RPMI8226 (cell line): Measurements from ENCODE around the gene SEMA4G.
A peak's percentile ranks its signal among the peaks of the same experiment; 100 is the strongest.

Source experiments
- DNase-seq: peaks from one replicate; pipeline ENCODE4 v3.0.0-alpha.2; 2015

Gene SEMA4G

DNA sequence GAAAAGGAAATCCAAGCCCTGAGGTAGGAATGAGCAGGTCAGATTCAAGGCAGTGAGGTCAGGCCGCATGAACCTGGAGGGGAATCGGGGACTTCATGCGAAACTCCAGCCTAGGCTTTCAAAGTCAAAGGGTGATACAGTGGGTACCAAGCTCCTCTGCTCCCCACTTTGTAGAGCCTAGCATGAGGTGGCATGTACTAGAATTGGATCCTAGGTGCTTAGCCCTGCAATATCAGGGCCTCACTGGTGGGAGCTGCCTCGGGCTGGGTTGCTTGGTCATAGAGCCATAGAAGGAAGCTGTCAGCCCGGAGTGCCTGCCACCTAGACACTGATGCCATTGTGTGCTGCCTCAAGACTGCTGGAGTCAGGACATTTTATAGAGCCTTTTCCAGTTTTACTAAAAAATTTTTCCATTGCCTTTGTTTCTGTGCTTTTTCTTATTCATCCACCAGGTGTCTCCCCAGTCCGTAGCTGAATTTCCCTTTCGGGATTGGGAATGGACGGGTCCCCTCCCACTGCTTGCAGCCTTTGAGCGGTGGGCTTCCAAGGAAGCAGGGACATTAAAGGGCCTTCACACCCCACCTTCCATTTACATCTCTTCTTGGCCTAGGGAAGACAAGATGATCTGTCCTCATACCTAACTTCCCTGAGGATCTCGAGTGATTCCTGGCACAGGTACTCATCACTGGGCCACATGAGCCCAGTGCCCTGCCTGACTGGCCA lies 24.8 kb downstream of the SEMA4G start:
- no peak for DNase-seq

DNA sequence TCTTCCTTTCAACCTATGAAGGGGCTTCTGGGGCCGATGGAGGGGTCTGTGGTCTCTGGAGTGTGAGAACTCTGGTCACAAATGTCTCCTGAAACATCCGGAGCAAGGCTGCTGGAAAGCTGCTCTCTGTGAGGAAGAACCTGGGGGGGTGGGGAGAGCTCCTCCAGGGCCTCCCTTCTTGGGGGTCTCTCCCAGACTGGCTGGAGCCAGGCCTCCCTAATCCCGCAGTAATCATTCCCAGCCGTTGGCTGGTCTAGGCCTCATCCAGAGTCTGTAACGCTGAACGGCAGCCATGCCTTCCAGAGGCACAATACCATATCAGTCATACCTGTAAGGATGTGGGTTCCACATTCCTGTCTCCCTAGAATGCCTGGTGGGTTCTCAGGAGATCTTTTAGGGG lies 25.9 kb downstream of the SEMA4G start:
- DNase-seq: no peak

DNA sequence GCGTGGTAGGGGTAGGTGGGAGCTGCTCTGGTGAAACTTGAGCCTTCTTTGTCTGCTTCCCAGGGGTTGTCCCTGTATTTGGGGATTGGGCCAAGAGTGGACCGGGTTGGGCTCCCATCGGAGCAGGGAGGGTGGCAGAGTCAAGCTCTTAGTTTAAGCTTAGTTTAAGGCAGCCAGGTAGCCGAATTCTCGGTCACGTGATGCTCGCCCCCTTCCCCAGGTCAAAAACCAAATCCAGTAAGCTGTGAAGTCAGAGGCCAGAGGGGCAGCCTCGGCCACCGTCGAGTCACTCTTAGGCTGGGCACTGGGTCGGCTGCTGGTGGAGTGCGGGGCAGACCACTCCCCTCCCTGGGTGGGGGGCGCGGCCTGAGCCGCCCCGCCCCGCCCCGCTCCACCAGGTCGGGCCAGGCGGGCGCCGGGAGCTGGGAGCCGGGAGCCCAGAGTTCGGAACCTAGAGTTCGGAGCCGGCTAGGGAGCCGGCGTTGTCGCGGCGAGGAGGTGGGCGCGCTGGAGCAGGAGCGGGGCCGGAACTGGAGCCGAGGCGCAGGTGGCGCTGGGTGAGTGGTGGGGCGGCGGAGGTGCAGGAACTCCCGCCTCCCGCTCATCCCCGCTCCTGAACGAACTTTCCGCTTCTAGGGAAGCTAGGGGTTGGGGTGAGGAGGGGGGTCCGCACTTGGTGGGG lies 27.5 kb downstream of the SEMA4G start:
- peak; percentile 32 for DNase-seq

DNA sequence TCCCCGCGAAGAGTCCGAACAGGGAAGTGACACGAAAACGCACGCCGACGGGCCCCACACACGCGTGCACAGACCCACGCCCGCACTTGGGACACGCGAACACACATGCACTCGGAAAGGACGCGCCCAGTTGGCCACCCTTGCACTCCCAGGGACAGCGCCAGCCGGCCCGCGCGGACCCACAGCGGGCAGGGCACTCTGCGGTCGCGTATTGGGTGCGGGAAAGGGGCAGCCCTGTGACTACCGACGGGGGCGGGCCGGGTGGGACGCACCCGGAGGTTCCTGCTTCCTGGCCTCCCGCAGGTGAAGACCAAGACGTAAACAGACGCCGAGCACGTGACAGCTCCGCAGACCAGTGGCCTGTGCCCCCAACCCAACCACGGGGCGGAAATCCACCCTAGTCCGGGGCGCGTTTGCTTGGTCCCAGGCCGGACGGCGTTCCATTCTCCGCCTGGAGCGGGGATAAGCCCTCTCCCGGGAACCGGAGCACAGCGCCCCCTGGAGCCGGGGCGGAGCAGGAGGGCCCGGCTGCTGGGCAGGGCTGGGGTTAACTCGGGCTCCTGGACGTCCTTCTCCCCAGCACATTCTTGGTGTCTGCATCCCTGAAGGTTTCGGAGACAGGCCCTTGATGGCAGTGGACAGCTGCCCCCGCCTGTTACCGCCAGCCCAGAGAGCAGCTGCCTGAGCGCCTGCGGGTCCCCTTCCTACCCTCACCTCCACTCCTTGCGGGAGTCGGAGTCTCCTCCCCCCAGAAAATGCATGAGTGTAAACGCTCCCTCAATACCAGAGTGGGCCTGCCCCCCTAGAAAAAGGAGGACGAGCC lies 28.3 kb downstream of the SEMA4G start:
- DNase-seq: peak; percentile 68

DNA sequence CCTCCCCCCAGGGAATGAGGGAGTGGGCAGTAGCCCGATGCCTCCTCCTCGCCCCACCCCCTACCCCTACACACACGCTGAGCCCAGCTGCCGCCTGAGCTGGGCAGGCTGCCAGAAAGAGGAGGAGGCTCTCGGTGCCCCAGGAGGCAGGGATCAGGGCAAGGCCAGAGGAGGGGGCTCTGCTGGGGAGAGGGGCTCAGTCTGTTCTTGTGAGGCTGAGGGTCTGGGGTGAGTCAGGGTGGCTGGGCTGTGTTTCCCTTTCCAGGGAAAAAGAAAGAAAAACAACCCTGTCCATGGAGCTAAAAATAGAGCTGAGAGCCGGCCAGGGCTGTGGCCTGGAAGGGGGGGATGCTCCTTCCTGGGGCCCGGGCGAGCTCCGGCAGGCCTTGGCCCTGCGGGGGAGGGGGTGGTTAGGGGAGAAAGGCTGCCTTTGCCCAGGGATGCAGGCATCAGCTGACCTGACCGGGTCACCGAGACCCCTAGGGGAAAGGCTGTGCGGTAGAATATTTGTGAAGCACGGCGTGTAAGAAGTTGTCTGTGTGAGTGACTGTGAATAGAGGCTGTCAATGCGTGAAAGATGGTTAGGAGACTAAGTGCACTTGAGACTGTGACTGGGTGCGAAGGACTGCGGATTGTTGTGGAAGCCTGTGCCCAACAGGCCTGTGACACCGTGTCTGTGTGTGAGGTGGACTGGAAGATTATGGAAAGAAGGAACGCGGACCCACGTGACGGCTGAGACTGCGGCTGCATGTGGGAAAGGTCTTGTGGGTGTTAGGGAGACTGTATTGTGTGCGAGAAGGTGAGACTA lies 29.1 kb downstream of the SEMA4G start:
- peak; percentile 91 for DNase-seq

DNA sequence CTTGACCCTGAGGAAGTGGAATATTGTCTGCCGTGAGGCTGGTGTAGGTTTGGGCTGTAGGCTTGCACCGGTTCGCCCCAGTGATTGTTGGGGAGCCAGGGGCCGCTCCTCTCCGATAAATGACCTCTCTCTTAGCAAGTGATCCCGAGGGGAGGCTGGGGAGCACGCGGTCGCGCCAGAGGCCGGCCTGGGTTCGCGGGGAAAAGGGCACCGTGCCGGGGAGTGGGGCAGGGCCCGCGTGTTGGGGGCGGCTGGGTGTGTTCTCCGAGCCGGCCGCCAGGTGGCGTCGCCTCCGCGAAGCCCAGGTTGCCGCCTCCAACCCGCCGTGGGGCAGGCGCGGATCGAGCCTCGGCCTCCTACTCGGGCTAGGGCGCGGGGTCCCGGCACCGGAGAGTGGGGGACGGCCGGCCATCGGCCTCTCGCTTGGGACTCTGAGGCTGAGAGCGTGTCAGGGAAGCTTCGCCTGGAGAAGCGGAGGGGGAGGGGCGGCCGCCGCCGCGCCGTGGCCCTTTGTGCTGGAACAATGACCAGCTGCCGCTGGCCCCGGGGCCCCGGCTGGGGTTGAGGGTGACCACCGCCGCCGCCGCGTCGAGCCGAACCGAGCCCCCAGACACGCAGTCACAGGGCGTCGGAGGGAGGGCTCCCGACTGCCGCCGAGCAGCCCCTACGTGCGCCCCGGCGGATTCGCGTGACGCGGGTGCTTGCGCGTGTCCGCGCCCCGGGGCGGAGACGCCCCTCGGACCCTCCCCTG lies 29.9 kb downstream of the SEMA4G start:
- peak; percentile 72 for DNase-seq

DNA sequence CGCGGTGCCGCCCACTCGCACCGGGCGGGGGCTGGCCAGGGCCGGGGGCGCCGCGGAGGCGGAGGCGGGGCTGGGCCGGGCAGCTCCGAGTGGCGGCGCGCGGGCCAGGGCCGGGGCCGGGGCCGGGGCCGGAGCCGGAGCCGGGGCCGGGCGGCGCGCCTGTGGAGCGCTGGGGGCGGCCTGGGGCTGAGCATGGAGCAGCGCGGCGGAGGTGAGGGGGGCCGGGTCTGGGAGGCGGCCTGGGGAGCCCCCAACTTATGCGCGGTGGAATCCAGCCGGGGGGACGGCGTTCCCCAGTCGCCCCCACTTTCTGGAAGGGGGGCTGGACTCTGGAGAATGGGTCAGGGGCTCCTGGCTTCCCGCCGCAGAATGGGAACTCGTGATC lies 30.4 kb downstream of the SEMA4G start, which contains the start of gene LZTS2:
TSS of gene LZTS2 (plus strand) at position 67 of the 385 bp plus-strand sequence. CDS start 2,731 bp downstream, outside the sequence.
- no peak for DNase-seq

DNA sequence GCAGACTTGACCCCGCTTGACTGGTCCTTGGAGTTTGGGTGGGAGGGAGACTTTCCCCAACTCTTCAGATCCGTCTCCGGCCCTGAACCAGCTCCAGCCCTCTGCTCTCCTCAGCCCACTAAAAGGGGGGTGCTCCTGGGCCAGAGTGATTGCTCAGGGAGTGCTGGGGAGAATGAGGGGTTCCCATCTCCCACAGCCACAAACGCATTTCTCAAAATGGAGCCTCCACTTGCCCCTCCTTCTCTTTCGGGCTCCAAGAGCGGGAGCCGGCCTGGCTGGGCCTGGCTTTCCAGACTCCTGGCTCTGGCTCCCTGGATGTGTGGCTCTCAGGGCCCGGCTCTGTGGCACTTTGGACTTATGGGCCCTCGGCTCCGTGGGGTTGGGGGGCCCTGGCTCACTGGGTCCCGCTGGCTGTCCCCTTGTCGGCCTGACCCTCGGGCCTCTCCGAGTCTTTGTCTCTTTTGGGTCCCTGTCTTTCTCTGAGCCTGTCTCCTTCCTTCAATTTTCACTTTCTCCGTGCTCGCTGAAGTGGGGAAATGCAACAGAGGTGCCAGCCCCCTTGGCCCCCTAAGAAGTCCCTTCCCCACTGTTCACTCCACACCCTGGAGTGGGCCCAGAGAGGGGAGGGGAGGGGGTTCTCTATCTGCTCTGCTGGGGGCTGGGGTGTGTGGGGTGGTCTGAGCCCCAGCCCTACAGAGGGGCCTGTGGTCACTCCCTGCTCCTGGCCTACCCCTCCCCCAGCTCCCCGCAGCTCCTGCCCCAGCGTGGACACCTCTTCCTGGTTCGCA lies 31.0 kb downstream of the SEMA4G start:
- DNase-seq: no peak

DNA sequence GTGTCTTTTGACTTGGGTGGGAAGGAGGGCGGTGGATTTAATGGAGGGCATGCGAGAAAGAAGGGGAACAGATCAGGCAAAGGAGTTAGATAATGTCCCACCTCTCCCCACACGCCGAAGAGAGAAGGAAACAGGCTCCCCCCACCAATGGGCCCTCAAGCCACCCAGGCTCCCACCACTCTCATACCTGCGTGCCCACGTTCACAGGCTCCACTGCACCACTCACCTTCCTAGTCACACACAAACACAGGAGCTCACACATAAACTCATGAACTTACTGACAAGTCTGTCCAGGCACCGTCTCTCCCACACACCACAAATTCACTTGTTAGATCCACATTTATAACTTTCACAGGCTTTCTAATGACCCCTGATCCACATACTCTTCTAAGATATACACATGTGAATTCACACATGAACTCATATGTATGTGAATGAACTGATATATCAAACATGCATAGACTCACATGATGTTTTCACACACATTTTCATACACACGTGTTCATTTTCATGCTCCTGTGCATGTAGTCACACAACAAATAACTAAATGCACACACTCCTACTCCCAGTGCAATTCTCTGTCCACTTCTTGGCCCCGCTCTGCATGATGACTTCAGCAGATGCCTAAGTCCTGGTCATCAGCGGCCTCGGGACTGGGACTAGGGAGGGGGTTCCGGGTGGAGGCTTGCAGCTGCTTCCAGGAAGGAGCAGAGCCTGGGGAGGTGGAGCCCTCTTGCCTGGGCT lies 31.8 kb downstream of the SEMA4G start:
- DNase-seq: no peak

DNA sequence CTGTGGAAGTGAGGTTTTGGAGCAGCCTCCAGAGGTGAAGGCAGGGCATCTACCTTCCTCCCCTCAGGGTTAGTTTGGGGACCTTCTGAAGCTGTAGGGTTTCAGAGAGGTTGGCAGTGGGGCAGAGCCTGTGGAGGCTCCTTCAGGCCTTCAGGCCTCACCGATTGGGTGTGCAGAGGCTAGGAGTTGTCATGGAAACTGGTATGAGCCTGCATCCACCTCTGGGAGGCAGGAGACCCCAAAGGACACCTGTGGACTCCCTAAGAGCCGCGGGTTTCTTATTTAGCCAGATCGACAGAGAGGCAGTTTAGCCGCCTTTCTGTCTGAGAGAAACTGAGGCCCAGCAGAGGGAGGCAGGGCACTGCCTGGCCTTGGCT lies 32.3 kb downstream of the SEMA4G start:
- no peak for DNase-seq

DNA sequence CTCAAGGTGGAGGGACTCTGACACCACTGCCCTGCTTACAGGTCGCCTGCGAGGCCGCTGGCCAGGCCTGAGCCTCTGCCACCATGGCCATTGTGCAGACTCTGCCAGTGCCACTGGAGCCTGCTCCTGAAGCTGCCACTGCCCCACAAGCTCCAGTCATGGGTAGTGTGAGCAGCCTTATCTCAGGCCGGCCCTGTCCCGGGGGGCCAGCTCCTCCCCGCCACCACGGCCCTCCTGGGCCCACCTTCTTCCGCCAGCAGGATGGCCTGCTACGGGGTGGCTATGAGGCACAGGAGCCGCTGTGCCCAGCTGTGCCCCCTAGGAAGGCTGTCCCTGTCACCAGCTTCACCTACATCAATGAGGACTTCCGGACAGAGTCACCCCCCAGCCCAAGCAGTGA lies 33.2 kb downstream of the SEMA4G start:
- no peak for DNase-seq

DNA sequence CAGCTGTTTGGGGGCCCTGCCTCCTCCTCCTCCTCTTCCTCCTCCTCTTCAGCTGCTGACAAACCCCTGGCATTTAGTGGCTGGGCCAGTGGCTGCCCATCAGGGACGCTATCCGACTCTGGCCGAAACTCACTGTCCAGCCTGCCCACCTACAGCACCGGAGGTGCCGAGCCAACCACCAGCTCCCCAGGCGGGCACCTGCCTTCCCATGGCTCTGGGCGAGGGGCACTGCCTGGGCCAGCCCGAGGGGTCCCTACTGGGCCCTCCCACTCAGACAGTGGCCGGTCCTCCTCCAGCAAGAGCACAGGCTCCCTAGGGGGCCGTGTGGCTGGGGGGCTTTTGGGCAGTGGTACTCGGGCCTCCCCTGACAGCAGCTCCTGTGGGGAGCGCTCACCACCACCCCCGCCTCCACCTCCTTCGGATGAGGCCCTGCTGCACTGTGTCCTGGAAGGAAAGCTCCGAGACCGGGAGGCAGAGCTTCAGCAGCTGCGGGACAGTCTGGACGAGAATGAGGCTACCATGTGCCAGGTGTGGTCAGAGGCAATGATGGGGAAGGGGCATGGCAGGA lies 34.4 kb downstream of the SEMA4G start:
- DNase-seq: no peak

DNA sequence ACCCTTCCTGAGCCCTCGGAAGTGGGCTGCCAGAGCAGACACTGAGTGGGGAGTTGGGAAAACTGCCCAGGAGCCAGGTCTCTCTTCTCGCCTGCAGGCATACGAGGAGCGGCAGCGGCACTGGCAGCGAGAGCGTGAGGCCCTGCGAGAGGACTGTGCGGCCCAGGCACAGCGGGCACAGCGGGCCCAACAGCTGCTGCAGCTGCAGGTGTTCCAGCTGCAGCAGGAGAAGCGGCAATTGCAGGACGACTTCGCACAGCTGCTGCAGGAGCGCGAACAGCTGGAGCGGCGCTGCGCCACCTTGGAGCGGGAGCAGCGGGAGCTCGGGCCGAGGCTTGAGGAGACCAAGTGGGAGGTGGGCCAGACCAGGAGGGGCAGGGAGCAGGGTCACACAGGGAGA lies 36.1 kb downstream of the SEMA4G start:
- DNase-seq: no peak

DNA sequence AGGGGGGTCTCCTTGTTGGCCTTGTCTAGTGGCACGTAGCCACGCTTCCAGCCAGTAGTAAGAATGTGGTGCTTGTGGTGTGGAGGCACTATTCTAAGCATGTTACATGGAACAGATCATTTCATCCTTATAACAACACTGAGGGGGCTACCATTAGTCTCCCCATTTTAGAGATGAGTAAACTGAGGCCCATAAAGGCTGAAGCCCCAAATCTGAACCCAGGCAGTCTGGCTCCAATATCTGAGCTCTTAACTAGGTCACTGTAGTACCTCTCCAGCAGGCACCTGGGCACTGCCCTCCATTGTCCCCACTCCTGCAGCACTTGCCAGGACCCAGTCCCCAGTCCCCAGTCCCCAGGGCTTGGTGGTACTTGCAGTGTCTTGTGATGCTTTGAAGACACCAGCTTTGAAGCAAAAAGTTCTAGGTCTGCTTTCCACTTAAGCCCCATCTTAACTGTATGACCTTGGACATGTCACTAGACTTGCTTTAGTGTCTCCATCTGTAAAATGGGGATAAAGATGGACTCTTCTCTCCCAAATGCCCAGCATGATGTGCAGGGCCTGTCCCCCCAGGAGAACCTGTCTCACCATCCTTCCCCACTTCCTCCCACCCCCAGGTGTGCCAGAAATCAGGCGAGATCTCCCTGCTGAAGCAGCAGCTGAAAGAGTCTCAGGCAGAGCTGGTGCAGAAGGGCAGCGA lies 36.7 kb downstream of the SEMA4G start:
- DNase-seq: no peak

DNA sequence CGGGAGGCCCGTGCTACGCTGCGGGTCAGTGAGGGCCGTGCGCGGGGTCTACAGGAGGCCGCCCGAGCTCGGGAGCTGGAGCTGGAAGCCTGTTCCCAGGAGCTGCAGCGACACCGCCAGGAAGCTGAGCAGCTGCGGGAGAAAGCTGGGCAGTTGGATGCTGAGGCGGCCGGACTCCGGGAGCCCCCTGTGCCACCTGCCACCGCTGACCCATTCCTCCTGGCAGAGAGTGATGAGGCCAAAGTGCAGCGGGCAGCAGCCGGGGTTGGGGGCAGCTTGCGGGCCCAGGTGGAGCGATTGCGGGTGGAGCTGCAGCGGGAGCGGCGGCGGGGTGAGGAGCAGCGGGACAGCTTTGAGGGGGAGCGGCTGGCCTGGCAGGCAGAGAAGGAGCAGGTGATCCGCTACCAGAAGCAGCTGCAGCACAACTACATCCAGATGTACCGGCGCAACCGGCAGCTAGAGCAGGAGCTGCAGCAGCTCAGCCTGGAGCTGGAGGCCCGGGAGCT lies 37.3 kb downstream of the SEMA4G start:
- DNase-seq: no peak

DNA sequence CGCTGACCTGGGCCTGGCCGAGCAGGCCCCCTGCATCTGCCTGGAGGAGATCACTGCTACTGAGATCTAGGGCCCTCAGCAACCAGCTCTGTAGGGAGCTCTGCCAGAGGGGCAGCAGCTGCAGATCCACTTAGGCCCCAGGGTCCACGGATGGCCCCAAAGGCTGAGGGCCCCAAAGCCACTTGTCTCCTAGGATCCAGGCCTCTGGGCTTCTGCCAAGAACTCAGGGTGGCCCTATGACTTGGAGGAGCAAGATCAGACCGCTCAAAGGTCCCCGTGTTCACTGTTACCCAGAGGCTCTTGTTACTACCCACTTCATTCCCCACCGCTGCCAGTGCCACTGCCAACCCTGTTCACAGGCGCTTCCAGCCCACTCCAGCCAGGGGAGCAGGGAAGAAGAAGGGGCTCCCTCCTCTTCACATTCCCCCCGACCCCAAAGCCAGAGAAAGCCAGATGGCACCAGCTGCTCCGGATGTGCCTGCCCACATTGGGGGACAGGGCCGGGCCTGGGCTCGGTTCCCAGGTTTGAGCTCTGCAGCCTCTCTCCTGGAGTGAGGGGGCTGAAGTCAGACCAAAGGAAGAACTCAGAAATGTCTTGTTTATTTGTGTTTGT lies 37.9 kb downstream of the SEMA4G start:
- no peak for DNase-seq

DNA sequence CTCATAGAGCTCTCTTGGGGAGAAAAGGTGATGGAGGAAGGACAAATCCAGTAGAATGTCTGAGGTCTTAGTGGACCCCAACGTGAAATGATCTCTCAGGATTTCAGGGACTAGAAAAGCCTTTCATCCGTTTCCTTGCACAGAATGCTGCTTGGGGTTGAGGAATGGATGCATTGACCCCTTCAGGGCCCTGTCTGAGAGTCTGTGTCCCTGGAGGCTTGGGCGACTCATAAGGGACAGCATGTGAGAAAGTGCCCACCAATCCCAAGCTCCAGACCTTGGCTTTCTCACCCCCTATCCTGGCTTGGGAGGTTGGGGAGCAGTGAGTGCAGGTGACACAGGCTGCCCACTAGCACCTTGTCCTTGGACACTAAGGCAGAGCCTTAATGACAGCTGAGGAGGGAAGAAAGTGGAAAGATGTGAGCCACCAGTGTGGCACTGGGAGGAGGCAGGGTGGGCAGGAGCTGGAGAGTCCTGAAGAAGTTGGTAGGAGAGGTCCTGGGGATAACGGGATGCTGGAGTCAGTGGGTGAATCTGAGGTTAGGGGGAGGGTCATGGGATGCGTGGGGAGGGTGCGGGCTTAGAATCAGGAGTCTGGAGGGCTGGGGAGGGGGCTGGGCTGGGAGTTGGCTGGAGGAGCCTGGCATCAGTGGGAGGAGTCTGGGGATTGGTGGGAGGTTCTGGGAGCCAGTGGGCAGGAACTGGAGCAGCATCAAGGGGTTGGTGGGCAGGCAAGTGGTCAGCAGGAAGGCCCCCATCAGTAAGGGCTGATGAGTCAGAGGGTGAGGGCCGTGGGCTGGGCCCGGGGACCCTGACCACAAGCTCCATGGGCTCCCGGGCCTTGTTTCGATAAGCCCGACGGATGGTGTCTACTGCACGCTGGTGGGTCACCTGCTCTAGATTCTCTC lies 38.9 kb downstream of the SEMA4G start:
- no peak for DNase-seq
